Fibroblast of lung (primary cell): ENCODE data around the gene ATP10A. TPM values are rescaled to one million over a fixed set of nuclear protein-coding genes. Genes with fewer than 3 reads are reported as not detected.
A peak's percentile ranks its signal among the peaks of the same experiment; 100 is the strongest.

Source experiments
- DNase-seq, 2 donors: peaks; one replicate each; pipeline versions ENCODE4 v3.0.0 to v3.0.0-alpha.2; 2010; ENCODE audit warnings: low read depth in 2 of 2
- H2AFZ ChIP-seq: 2 replicates; pipeline ENCODE4 v1.5.1; 2012; ENCODE audit warnings: low read length, control low read depth, inconsistent platforms
- H3K27ac ChIP-seq: 2 replicates; pipeline ENCODE4 v1.5.1; 2011; ENCODE audit warnings: low read length, control low read depth; ENCODE audit not compliant: insufficient read depth
- H3K27me3 ChIP-seq: 2 replicates; pipeline ENCODE4 v1.5.1; 2011; ENCODE audit warnings: mild to moderate bottlenecking, low read length; ENCODE audit not compliant: control insufficient read depth, insufficient read depth
- H3K36me3 ChIP-seq: 2 replicates; pipeline ENCODE4 v1.5.1; 2011; ENCODE audit warnings: low read length; ENCODE audit not compliant: control insufficient read depth, insufficient read depth
- H3K4me1 ChIP-seq: 2 replicates; pipeline ENCODE4 v1.5.1; 2011; ENCODE audit warnings: low read length; ENCODE audit not compliant: control insufficient read depth, insufficient read depth; ENCODE audit errors: extremely low read depth
- H3K4me2 ChIP-seq: 2 replicates; pipeline ENCODE4 v1.5.1; 2011; ENCODE audit warnings: low read length, control low read depth; ENCODE audit not compliant: insufficient read depth; ENCODE audit errors: extremely low read depth
- H3K4me3 ChIP-seq, 4 experiments: fragments of 200-600 bp in 1 of 4; sonication (generic) in 1 of 4; replicated peaks in 1 of 4; 2 replicates each; pipeline ENCODE4 v1.5.1; 2011 to 2016; ENCODE audit warnings: low read length in 4 of 4, low read depth in 3 of 4, mild to moderate bottlenecking in 3 of 4, control low read depth in 2 of 4, inconsistent platforms in 1 of 4, mixed read lengths in 1 of 4; ENCODE audit not compliant: insufficient read depth in 1 of 4; ENCODE audit errors: control extremely low read depth in 1 of 4
- H3K79me2 ChIP-seq: 2 replicates; pipeline ENCODE4 v1.5.1; 2012; ENCODE audit warnings: mild to moderate bottlenecking, low read length, inconsistent platforms; ENCODE audit not compliant: control insufficient read depth, insufficient read depth
- H3K9ac ChIP-seq: 2 replicates; pipeline ENCODE4 v1.5.1; 2011; ENCODE audit warnings: mild to moderate bottlenecking, low read length, control low read depth; ENCODE audit not compliant: insufficient read depth
- H3K9me3 ChIP-seq: 2 replicates; pipeline ENCODE4 v1.5.1; 2012; ENCODE audit warnings: low read depth, low read length; ENCODE audit not compliant: control insufficient read depth, insufficient read depth
- H4K20me1 ChIP-seq: 2 replicates; pipeline ENCODE4 v1.5.1; 2011; ENCODE audit warnings: low read length; ENCODE audit not compliant: control insufficient read depth, insufficient read depth; ENCODE audit errors: extremely low read depth
- EZH2 ChIP-seq: IDR thresholded peaks from 2 replicates; pipeline ENCODE4 v1.5.1; 2012; ENCODE audit warnings: low read length, control low read depth, mild to moderate bottlenecking; ENCODE audit errors: missing control alignments
- polyA plus RNA-seq, 2 donors: library from polyadenylated mRNA; depleted of rRNA in 1 of 2; stranded (reverse) in 1 of 2; unstranded in 1 of 2; fragments of >200 nt; gene quantifications; 2 replicates each; pipeline ENCODE4 v1.2.1, GENCODE V29; 2011 to 2012; ENCODE audit warnings: missing spikeins in 1 of 2
- total RNA-seq: library from RNA; depleted of rRNA; stranded (reverse); fragments of >200 nt; gene quantifications from 2 replicates; pipeline ENCODE4 v1.2.1, GENCODE V29; 2014
- TF ChIP-seq, protein P1 (sequence below), 2 donors: IDR thresholded peaks in 1 of 2; conservative IDR thresholded peaks in 1 of 2; 1 replicate in 1 of 2; 2 replicates in 1 of 2; pipeline ENCODE4 v1.5.1; 2011 to 2012; ENCODE audit warnings: low read length in 2 of 2, control low read depth in 1 of 2, inconsistent platforms in 1 of 2, low read depth in 1 of 2, mild to moderate bottlenecking in 1 of 2

ATP10A gene
- total and polyA plus RNA-seq, 2 donors (not counting 1 experiment from before 2014, with no cell fraction given), result 12.7 to 13.8 TPM

DNA sequence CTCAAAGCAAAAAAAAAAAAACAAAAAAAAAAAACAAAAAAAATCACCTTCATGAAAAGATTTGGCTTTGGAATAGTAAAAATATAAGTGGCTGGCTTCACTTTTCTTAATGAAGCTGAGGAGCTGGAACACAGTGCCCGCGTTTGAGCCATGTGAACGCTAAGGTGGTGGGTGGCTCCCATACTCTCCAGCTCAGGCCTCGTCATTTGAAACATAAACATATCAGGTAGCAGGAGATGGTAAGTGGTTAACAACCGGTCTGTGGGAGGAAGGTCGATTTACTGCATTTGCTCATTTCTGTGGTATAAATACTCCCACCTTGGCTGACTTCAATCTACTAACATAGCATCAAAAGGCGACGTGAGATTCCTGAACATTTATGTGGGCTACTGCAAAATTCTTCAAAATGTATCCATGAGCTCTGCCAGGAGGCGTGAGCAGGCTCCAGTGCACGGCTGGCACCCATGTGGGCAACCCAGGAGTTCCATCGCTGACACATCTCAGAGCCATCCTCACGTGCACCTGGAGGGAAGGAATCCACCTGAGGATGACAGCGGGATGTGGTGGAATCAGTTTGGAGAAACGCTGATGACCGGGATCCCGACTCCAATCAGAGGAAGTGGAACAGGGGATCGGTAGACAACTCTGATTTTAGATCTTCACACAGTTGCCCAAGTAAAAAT lies 157.6 kb downstream of the ATP10A start:
- Histone ChIP-seq H2AFZ (no peak overlapping the region), H3K79me2 (no peaks in the 10 kb centered on the region), H3K4me2 (no peak overlapping the region), H3K4me3 (no peak overlapping the region), H3K9ac (no peak overlapping the region), H4K20me1 (no peaks in the 10 kb centered on the region), H3K27me3 (no peaks in the 10 kb centered on the region), H3K4me1 (no peaks in the 10 kb centered on the region), H3K36me3 (peaks cover 1% of the 10 kb centered on the region), H3K27ac (no peak overlapping the region), H3K9me3 (no peaks in the 10 kb centered on the region)
- peak in 1 of 2 donors; percentile 27 for DNase-seq
- TF ChIP-seq, protein P1, sequence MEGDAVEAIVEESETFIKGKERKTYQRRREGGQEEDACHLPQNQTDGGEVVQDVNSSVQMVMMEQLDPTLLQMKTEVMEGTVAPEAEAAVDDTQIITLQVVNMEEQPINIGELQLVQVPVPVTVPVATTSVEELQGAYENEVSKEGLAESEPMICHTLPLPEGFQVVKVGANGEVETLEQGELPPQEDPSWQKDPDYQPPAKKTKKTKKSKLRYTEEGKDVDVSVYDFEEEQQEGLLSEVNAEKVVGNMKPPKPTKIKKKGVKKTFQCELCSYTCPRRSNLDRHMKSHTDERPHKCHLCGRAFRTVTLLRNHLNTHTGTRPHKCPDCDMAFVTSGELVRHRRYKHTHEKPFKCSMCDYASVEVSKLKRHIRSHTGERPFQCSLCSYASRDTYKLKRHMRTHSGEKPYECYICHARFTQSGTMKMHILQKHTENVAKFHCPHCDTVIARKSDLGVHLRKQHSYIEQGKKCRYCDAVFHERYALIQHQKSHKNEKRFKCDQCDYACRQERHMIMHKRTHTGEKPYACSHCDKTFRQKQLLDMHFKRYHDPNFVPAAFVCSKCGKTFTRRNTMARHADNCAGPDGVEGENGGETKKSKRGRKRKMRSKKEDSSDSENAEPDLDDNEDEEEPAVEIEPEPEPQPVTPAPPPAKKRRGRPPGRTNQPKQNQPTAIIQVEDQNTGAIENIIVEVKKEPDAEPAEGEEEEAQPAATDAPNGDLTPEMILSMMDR (conservative IDR thresholded peaks at IDR 0.05 in 1 of 2, IDR thresholded peaks at IDR 0.05 in 1 of 2; ENCODE audit: low read depth in 1 of 2, low read length in 2 of 2), result no peak
- TF ChIP-seq EZH2, result no peak

DNA sequence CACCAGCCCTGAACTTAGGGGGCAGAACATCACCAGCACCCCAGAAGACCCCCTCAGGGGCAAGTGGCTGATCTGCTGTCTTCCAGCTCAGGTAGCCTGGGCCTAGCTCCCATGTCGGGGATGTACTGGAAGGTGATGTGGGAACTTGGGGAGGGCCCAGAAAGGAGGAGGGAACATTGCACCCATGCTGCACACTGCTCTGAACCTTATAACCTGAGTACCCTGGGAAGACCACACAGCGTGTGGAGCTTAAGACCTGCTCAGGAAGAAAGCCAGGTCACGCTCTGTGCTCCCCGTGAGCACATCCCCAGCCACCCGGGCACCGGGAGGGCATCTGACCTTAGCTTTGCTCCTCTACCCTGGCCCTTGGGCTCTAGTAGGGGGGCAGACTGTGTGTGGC lies 159.4 kb downstream of the ATP10A start:
- H3K79me2 ChIP-seq, result no peaks in the 10 kb centered on the region
- peaks cover 3% of the 10 kb centered on the region for H3K36me3 ChIP-seq
- H3K9me3 ChIP-seq, result no peaks in the 10 kb centered on the region
- no peaks in the 10 kb centered on the region for H4K20me1 ChIP-seq
- H3K4me3 ChIP-seq, result no peak overlapping the region
- no peak overlapping the region for H2AFZ ChIP-seq
- no peak for DNase-seq
- H3K27me3 ChIP-seq, result no peaks in the 10 kb centered on the region
- H3K4me2 ChIP-seq, result no peak overlapping the region
- H3K4me1 ChIP-seq, result no peaks in the 10 kb centered on the region
- H3K9ac ChIP-seq, result no peak overlapping the region
- no peak for TF ChIP-seq EZH2
- TF ChIP-seq, protein P1 (conservative IDR thresholded peaks at IDR 0.05 in 1 of 2, IDR thresholded peaks at IDR 0.05 in 1 of 2; ENCODE audit: low read depth in 1 of 2, low read length in 2 of 2), result no peak
- H3K27ac ChIP-seq, result no peak overlapping the region

GRCh38 chr15:25701721-25702465 lies 161.2 kb downstream of the ATP10A start:
- Histone ChIP-seq H3K4me1 (no peaks in the 10 kb centered on the region), H3K9ac (no peak overlapping the region), H2AFZ (no peak overlapping the region), H3K27me3 (no peaks in the 10 kb centered on the region), H3K4me3 (no peak overlapping the region), H3K36me3 (peaks cover 3% of the 10 kb centered on the region), H3K79me2 (no peaks in the 10 kb centered on the region), H3K9me3 (no peaks in the 10 kb centered on the region), H4K20me1 (no peaks in the 10 kb centered on the region), H3K27ac (no peak overlapping the region), H3K4me2 (no peak overlapping the region)
- peak in 1 of 2 donors; percentile 53 for DNase-seq
- TF ChIP-seq EZH2, result no peak
- TF ChIP-seq, protein P1 (conservative IDR thresholded peaks at IDR 0.05 in 1 of 2, IDR thresholded peaks at IDR 0.05 in 1 of 2; ENCODE audit: low read depth in 1 of 2, low read length in 2 of 2), result no peak
